K562 (cell line): ENCODE results near the gene FXYD4. TPM values are rescaled to one million over a fixed set of nuclear protein-coding genes. Genes with fewer than 3 reads are reported as not detected.

Experiments used
- CEBPG ChIP-seq, 3 experiments: fragments of 200-800 bp in 1 of 3; sonication (Bioruptor generic) in 1 of 3; sonication (generic) in 1 of 3; formaldehyde crosslinking in 1 of 3; IDR thresholded peaks in 2 of 3; conservative IDR thresholded peaks in 1 of 3; 2 replicates each; pipeline versions ENCODE4 v1.6.1 to v1.8.0; 2016 to 2022; ENCODE audit warnings: missing compliant biosample characterization in 2 of 3, missing genetic modification characterization in 2 of 3, mild to moderate bottlenecking in 1 of 3, missing genetic modification reagents in 1 of 3
- ETS2 ChIP-seq: IDR thresholded peaks from 2 replicates; pipeline ENCODE4 v1.6.1; 2016; ENCODE audit warnings: borderline replicate concordance, missing genetic modification characterization, mild to moderate bottlenecking, moderate library complexity, missing compliant biosample characterization; ENCODE audit not compliant: poor library complexity, severe bottlenecking
- FOXM1 ChIP-seq, 2 experiments: fragments of 450-650 bp in 1 of 2; sonication (generic) in 1 of 2; formaldehyde crosslinking in 1 of 2; IDR thresholded peaks; 2 replicates each; pipeline versions ENCODE4 v1.6.1 to v1.9.0; 2017 to 2022; ENCODE audit warnings: low read depth in 2 of 2, mild to moderate bottlenecking in 2 of 2, missing genetic modification reagents in 1 of 2, moderate library complexity in 1 of 2
- HMGN3 ChIP-seq: IDR thresholded peaks from 2 replicates; pipeline ENCODE4 v1.6.1; 2011; ENCODE audit warnings: borderline replicate concordance, low read depth, mild to moderate bottlenecking, mixed read lengths, low read length; ENCODE audit not compliant: insufficient read length; ENCODE audit errors: extremely low read depth
- IRF1 ChIP-seq: sonication (generic); formaldehyde crosslinking; IDR thresholded peaks from 2 replicates; pipeline ENCODE4 v1.8.0; 2022; ENCODE audit warnings: missing genetic modification reagents, mild to moderate bottlenecking, borderline replicate concordance
- KDM4B ChIP-seq, 2 experiments: fragments of 450-650 bp in 1 of 2; sonication (generic) in 1 of 2; IDR thresholded peaks; 2 replicates each; pipeline ENCODE4 v1.6.1; 2016 to 2017; ENCODE audit warnings: borderline replicate concordance in 2 of 2, antibody characterized with exemption in 1 of 2, low read depth in 1 of 2, mild to moderate bottlenecking in 1 of 2
- NCOA6 ChIP-seq: fragments of 450-650 bp; IDR thresholded peaks from 2 replicates; pipeline ENCODE4 v1.6.1; 2017; ENCODE audit warnings: mild to moderate bottlenecking
- POLR2A ChIP-seq: fragments of 450-650 bp; conservative IDR thresholded peaks from 2 replicates; pipeline ENCODE4 v1.6.1; 2016
- POLR2B ChIP-seq: fragments of 450-650 bp; IDR thresholded peaks from 2 replicates; pipeline ENCODE4 v1.6.1; 2018; ENCODE audit warnings: low read depth; ENCODE audit not compliant: partially characterized antibody
- SMAD1 ChIP-seq: fragments of 150-350 bp; IDR thresholded peaks from 2 replicates; pipeline ENCODE4 v1.6.1; 2014; ENCODE audit warnings: low read length, low read depth; ENCODE audit not compliant: partially characterized antibody
- TRIM24 ChIP-seq, 2 experiments: fragments of 450-650 bp; IDR thresholded peaks; 2 replicates each; pipeline ENCODE4 v1.6.1; 2016
- YBX1 ChIP-seq: fragments of 450-650 bp; IDR thresholded peaks from 2 replicates; pipeline ENCODE4 v1.7.1; 2016; ENCODE audit warnings: mild to moderate bottlenecking
- ZNF134 ChIP-seq: fragments of 250-450 bp; sonication (Bioruptor Pico); conservative IDR thresholded peaks from 2 replicates; pipeline ENCODE4 v1.4.0; 2020
- ZNF407 ChIP-seq: fragments of 450-650 bp; IDR thresholded peaks from 2 replicates; pipeline ENCODE4 v1.6.1; 2016; ENCODE audit warnings: low read depth
- ZNF740 ChIP-seq, 3 experiments: fragments of 200-800 bp in 1 of 3; sonication (Bioruptor generic) in 1 of 3; sonication (generic) in 1 of 3; formaldehyde crosslinking in 1 of 3; IDR thresholded peaks; 2 replicates each; pipeline versions ENCODE4 v1.6.1 to v1.8.0; 2016 to 2022; ENCODE audit warnings: mild to moderate bottlenecking in 2 of 3, missing compliant biosample characterization in 2 of 3, missing genetic modification characterization in 2 of 3, missing genetic modification reagents in 1 of 3
- polyA plus RNA-seq, 8 experiments: library from polyadenylated mRNA; depleted of rRNA in 4 of 8; stranded (reverse) in 5 of 8; unstranded in 3 of 8; fragments of >200 nt; fragmentation: Nextera tagmentation in 2 of 8; fragmentation: Illumina TruSeq in 1 of 8; extraction: Ambion mirVana in 2 of 8; extraction: Trizol in 1 of 8; gene quantifications; 2 replicates each; pipeline versions ENCODE4 v1.2.1 to v1.2.3, GENCODE V29; 2011 to 2014; ENCODE audit warnings: inconsistent platforms in 1 of 8, missing spikeins in 1 of 8
- total RNA-seq, 7 experiments: library from RNA; depleted of rRNA in 6 of 7; stranded (reverse); fragments of >200 nt in 6 of 7; fragmentation: Illumina TruSeq in 2 of 7; extraction: Trizol in 2 of 7; gene quantifications; 2 replicates each; pipeline versions ENCODE4 v1.2.1 to v1.2.3, GENCODE V29; 2011 to 2021; ENCODE audit warnings: low replicate concordance in 1 of 7

The FXYD4 gene
- total and polyA plus RNA-seq, 9 of the 15 experiments (the other 6 are each of a cell fraction or from before 2014, with no cell fraction given): not detected

- TF ChIP-seq ZNF740 (CRISPR knock-in tag; IDR thresholded peaks at IDR 0.05) (no peak), ZNF740 (tag; IDR thresholded peaks at IDR 0.05) (no peak), POLR2A (peak; percentile 62), CEBPG (CRISPR knock-in tag; IDR thresholded peaks at IDR 0.05) (peak; percentile 85), CEBPG (tag; conservative IDR thresholded peaks at IDR 0.05 in 1 of 2, IDR thresholded peaks at IDR 0.05 in 1 of 2) (peak; percentile 77 to 78), IRF1 (CRISPR knock-in tag) (no peak), TRIM24 (IDR thresholded peaks at IDR 0.05) (0 out of 4 replicates have a peak, but pooled peaks of 1 of the 2 experiments have one; percentile 14), NCOA6 (no peak), ZNF407 (no peak), POLR2B (peak; percentile 40), ZNF134 (CRISPR knock-in tag) (no peak), HMGN3 (no peak), KDM4B (IDR thresholded peaks at IDR 0.05; ENCODE audit: borderline replicate concordance in 2 of 2, low read depth in 1 of 2) (no peak), YBX1 (no peak), ETS2 (tag) (no peak), SMAD1 (peak; percentile 6), FOXM1 (IDR thresholded peaks at IDR 0.05; ENCODE audit: low read depth) (no peak), FOXM1 (CRISPR knock-in tag; IDR thresholded peaks at IDR 0.05; ENCODE audit: low read depth) (no peak)
Measured at GRCh38 chr10:43399320-43400310, 28.2 kb downstream of the FXYD4 start (continued).
